GM12878 (cell line): ENCODE results near the gene DOCK1. TPM values are rescaled to one million over a fixed set of nuclear protein-coding genes. Genes with fewer than 3 reads are reported as not detected.

Experiments
- ATAC-seq: fragments of 200-7000 bp; cut with Tn5 transposase; 3 replicates; pipeline ENCODE4 v1.9.1; 2020; ENCODE audit warnings: mild to moderate bottlenecking, moderate library complexity
- BruUV-seq: library from RNA; stranded (reverse); fragments of 400-500 nt; replicated peaks from 2 replicates; lab custom pipeline; 2021; lab: Mats Ljungman, UMichigan
- CTCF ChIA-PET: fragments of 300-600 bp; sonication (Branson Sonifier 250); formaldehyde crosslinking; extraction: SDS; loops from one replicate; lab custom pipeline; 2021; ENCODE audit warnings: inconsistent platforms; lab: Yijun Ruan, JAX
- POLR2A ChIA-PET: fragments of 350-600 bp; formaldehyde crosslinking; extraction: SDS; loops from one replicate; lab custom pipeline; 2021; ENCODE audit warnings: inconsistent platforms; lab: Charles Lee
- RAD21 ChIA-PET: fragments of 300-600 bp; sonication (Branson Sonifier 250); formaldehyde crosslinking; loops from one replicate; lab custom pipeline; 2023; ENCODE audit warnings: antibody characterized with exemption; ENCODE audit not compliant: unreplicated experiment; lab: Charles Lee
- SMC1A ChIA-PET: fragments of 300-600 bp; sonication (Branson Sonifier 250); formaldehyde crosslinking; loops from one replicate; lab custom pipeline; 2023; ENCODE audit not compliant: unreplicated experiment, uncharacterized antibody; lab: Charles Lee
- DNase-seq: peaks from one replicate; pipeline ENCODE4 v3.0.0-alpha.2; 2011; ENCODE audit warnings: low read depth, low spot score
- FAIRE-seq: peaks from 3 replicates; lab custom pipeline; 2011; peaks lifted over from hg19 to GRCh38; lab: Jason Lieb, UNC
- H2AFZ ChIP-seq: 2 replicates; pipeline ENCODE4 v1.6.0; 2011; ENCODE audit warnings: low read depth, low read length, control low read depth; ENCODE audit not compliant: control insufficient read depth
- H3K27ac ChIP-seq: 2 replicates; pipeline ENCODE4 v1.5.1; 2011; ENCODE audit warnings: control low read depth; ENCODE audit not compliant: control insufficient read depth, insufficient read depth
- H3K27me3 ChIP-seq, 2 experiments: replicated peaks in 1 of 2; 2 replicates each; pipeline versions ENCODE4 v1.6.0 to v1.6.1; 2011; ENCODE audit warnings: low read length in 1 of 2; ENCODE audit not compliant: control insufficient read depth in 2 of 2, insufficient read depth in 2 of 2
- H3K36me3 ChIP-seq, 2 experiments: 2 replicates each; pipeline ENCODE4 v1.5.1; 2011; ENCODE audit warnings: low read length in 1 of 2; ENCODE audit not compliant: control insufficient read depth in 2 of 2, insufficient read depth in 2 of 2
- H3K4me1 ChIP-seq: 2 replicates; pipeline ENCODE4 v1.6.1; 2011; ENCODE audit warnings: mild to moderate bottlenecking, low read length, moderate library complexity, mixed read lengths; ENCODE audit not compliant: control insufficient read depth, insufficient read depth
- H3K4me2 ChIP-seq: 2 replicates; pipeline ENCODE4 v1.6.0; 2011; ENCODE audit warnings: control low read depth; ENCODE audit not compliant: control insufficient read depth, insufficient read depth
- H3K4me3 ChIP-seq: fragments of 200-600 bp; sonication (generic); 2 replicates; pipeline ENCODE4 v1.5.1; 2016
- H3K79me2 ChIP-seq: 2 replicates; pipeline ENCODE4 v1.6.0; 2011; ENCODE audit warnings: low read length; ENCODE audit not compliant: control insufficient read depth, insufficient read depth
- H3K9ac ChIP-seq: 2 replicates; pipeline ENCODE4 v1.8.0; 2011; ENCODE audit warnings: low read length, control low read depth, mixed read lengths; ENCODE audit not compliant: control insufficient read depth, insufficient read depth
- H3K9me3 ChIP-seq: replicated peaks from 3 replicates; pipeline ENCODE4 v1.5.1; 2011; ENCODE audit warnings: mild to moderate bottlenecking, low read length; ENCODE audit not compliant: control insufficient read depth, insufficient read depth
- H4K20me1 ChIP-seq: 2 replicates; pipeline ENCODE4 v1.6.0; 2011; ENCODE audit not compliant: control insufficient read depth, insufficient read depth
- BCL11A ChIP-seq: IDR thresholded peaks from 2 replicates; pipeline ENCODE4 v1.6.1; 2011; ENCODE audit warnings: low read depth, low read length
- CBX3 ChIP-seq: fragments of 200-600 bp; sonication (generic); IDR thresholded peaks from 2 replicates; pipeline ENCODE4 v1.6.1; 2016; ENCODE audit warnings: low read depth, borderline replicate concordance
- CBX5 ChIP-seq: sonication (generic); IDR thresholded peaks from 2 replicates; pipeline ENCODE4 v1.6.1; 2016; ENCODE audit warnings: low read depth, moderate library complexity, mild to moderate bottlenecking, inconsistent platforms
- HDAC2 ChIP-seq: fragments of 200-600 bp; sonication (generic); IDR thresholded peaks from 2 replicates; pipeline ENCODE4 v1.6.1; 2017
- IKZF1 ChIP-seq: fragments of 450-650 bp; conservative IDR thresholded peaks from 2 replicates; pipeline ENCODE4 v1.6.1; 2017; ENCODE audit warnings: antibody characterized with exemption, mild to moderate bottlenecking
- MTA2 ChIP-seq: fragments of 450-650 bp; IDR thresholded peaks from 2 replicates; pipeline ENCODE4 v1.6.1; 2016; ENCODE audit warnings: low read depth, mild to moderate bottlenecking, moderate library complexity
- NFXL1 ChIP-seq: fragments of 450-650 bp; IDR thresholded peaks from 2 replicates; pipeline ENCODE4 v1.6.1; 2017; ENCODE audit warnings: antibody characterized with exemption, mild to moderate bottlenecking, borderline replicate concordance
- NRF1 ChIP-seq: conservative IDR thresholded peaks from 2 replicates; pipeline ENCODE4 v1.6.1; 2011; ENCODE audit warnings: mild to moderate bottlenecking, low read depth, low read length, improper control_type of control experiment
- POLR2AphosphoS2 ChIP-seq: IDR thresholded peaks from 2 replicates; pipeline ENCODE4 v1.6.1; 2011; ENCODE audit warnings: low read depth, mild to moderate bottlenecking, low read length, improper control_type of control experiment, moderate library complexity
- RFX5 ChIP-seq: IDR thresholded peaks from 2 replicates; pipeline ENCODE4 v1.6.1; 2011; ENCODE audit warnings: low read depth, low read length, improper control_type of control experiment
- TCF12 ChIP-seq: IDR thresholded peaks from 2 replicates; pipeline ENCODE4 v1.6.1; 2011; ENCODE audit warnings: low read depth, mild to moderate bottlenecking, low read length
- ZNF207 ChIP-seq: fragments of 450-650 bp; IDR thresholded peaks from 2 replicates; pipeline ENCODE4 v1.6.1; 2014; ENCODE audit warnings: antibody characterized with exemption, mild to moderate bottlenecking, borderline replicate concordance
- ZNF217 ChIP-seq: fragments of 450-650 bp; IDR thresholded peaks from 2 replicates; pipeline ENCODE4 v1.6.1; 2017; ENCODE audit warnings: antibody characterized with exemption, mild to moderate bottlenecking
- ZNF384 ChIP-seq: IDR thresholded peaks from 2 replicates; pipeline ENCODE4 v1.6.1; 2012; ENCODE audit warnings: low read depth, mild to moderate bottlenecking, low read length, improper control_type of control experiment, borderline replicate concordance
- WGBS: methylation state at CpG from one replicate; pipeline ENCODE4 v1.1.6; 2016; ENCODE audit warnings: low lambda C conversion rate; ENCODE audit not compliant: insufficient replicate concordance, insufficient coverage; ENCODE audit errors: missing lambda C conversion rate; 5-methylcytosine and 5-hydroxymethylcytosine counted together
- in situ Hi-C: fragments of 300-500 bp; cut with MboI; formaldehyde crosslinking; loops from 9 replicates; pipeline ENCODE4 v1.14.3; 2018; ENCODE audit warnings: mixed read lengths
- intact Hi-C: fragments of 100-400 bp; cut with micrococcal nuclease; formaldehyde crosslinking; loops from one replicate; pipeline ENCODE4 v1.14.2; 2022; ENCODE audit not compliant: unreplicated experiment
- polyA plus RNA-seq, 11 experiments: library from polyadenylated mRNA; depleted of rRNA in 4 of 11; unstranded in 6 of 11; stranded (reverse) in 5 of 11; fragments of >200 nt; fragmentation: Nextera tagmentation in 4 of 11; fragmentation: Illumina TruSeq in 1 of 11; extraction: Ambion mirVana in 4 of 11; extraction: Trizol in 1 of 11; gene quantifications; 1 replicate in 1 of 11; 2 replicates in 10 of 11; pipeline versions ENCODE4 v1.2.1 to v1.2.3, GENCODE V29; 2011 to 2016; ENCODE audit warnings: inconsistent platforms in 2 of 11, missing spikeins in 2 of 11, low read depth in 1 of 11
- total RNA-seq, 4 experiments: library from RNA; depleted of rRNA in 3 of 4; stranded (reverse); fragments of >200 nt in 3 of 4; fragmentation: Illumina TruSeq in 1 of 4; extraction: Trizol in 1 of 4; gene quantifications; 2 replicates each; pipeline versions ENCODE4 v1.2.1 to v1.2.3, GENCODE V29; 2013 to 2021
- TF ChIP-seq, protein P1 (sequence below): fragments of 450-650 bp; IDR thresholded peaks from 2 replicates; pipeline ENCODE4 v1.6.1; 2016; ENCODE audit warnings: mild to moderate bottlenecking, moderate library complexity, borderline replicate concordance
- TF ChIP-seq, protein P2 (sequence below): IDR thresholded peaks from 2 replicates; pipeline ENCODE4 v1.6.1; 2012; ENCODE audit warnings: mild to moderate bottlenecking, low read depth, low read length

The DOCK1 gene
- total and polyA plus RNA-seq, 10 of the 15 experiments (the other 5 are each of a cell fraction or from before 2014, with no cell fraction given): 0.05 to 0.18 TPM; not detected in 8

- Histone ChIP-seq H3K9me3 (no peaks in the 10 kb centered on the region; the same call in 2 of the 3 replicates), H3K36me3 (no peaks in the 10 kb centered on the region), H3K27me3 (no peaks in the 10 kb centered on the region), H3K4me2 (no peak overlapping the region), H2AFZ (no peak overlapping the region), H3K79me2 (no peaks in the 10 kb centered on the region), H4K20me1 (no peaks in the 10 kb centered on the region), H3K4me1 (no peaks in the 10 kb centered on the region)
- no peak for FAIRE-seq
- intact Hi-C loops: no loop called here
- 36% methylated on average over 5 of the region's 5 CpGs for WGBS
- no peak for DNase-seq
- ChIA-PET CTCF (no interaction called here), POLR2A (no interaction called here), SMC1A (no interaction called here)
- BruUV-seq: no TSS peak
- TF ChIP-seq NFXL1: no peak
- TF ChIP-seq ZNF217: no peak
- no peak for TF ChIP-seq CBX3
- TF ChIP-seq, protein P1, sequence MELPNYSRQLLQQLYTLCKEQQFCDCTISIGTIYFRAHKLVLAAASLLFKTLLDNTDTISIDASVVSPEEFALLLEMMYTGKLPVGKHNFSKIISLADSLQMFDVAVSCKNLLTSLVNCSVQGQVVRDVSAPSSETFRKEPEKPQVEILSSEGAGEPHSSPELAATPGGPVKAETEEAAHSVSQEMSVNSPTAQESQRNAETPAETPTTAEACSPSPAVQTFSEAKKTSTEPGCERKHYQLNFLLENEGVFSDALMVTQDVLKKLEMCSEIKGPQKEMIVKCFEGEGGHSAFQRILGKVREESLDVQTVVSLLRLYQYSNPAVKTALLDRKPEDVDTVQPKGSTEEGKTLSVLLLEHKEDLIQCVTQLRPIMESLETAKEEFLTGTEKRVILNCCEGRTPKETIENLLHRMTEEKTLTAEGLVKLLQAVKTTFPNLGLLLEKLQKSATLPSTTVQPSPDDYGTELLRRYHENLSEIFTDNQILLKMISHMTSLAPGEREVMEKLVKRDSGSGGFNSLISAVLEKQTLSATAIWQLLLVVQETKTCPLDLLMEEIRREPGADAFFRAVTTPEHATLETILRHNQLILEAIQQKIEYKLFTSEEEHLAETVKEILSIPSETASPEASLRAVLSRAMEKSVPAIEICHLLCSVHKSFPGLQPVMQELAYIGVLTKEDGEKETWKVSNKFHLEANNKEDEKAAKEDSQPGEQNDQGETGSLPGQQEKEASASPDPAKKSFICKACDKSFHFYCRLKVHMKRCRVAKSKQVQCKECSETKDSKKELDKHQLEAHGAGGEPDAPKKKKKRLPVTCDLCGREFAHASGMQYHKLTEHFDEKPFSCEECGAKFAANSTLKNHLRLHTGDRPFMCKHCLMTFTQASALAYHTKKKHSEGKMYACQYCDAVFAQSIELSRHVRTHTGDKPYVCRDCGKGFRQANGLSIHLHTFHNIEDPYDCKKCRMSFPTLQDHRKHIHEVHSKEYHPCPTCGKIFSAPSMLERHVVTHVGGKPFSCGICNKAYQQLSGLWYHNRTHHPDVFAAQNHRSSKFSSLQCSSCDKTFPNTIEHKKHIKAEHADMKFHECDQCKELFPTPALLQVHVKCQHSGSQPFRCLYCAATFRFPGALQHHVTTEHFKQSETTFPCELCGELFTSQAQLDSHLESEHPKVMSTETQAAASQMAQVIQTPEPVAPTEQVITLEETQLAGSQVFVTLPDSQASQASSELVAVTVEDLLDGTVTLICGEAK: no peak
- no peak for TF ChIP-seq HDAC2
- no peak for TF ChIP-seq RFX5
- TF ChIP-seq, protein P2, sequence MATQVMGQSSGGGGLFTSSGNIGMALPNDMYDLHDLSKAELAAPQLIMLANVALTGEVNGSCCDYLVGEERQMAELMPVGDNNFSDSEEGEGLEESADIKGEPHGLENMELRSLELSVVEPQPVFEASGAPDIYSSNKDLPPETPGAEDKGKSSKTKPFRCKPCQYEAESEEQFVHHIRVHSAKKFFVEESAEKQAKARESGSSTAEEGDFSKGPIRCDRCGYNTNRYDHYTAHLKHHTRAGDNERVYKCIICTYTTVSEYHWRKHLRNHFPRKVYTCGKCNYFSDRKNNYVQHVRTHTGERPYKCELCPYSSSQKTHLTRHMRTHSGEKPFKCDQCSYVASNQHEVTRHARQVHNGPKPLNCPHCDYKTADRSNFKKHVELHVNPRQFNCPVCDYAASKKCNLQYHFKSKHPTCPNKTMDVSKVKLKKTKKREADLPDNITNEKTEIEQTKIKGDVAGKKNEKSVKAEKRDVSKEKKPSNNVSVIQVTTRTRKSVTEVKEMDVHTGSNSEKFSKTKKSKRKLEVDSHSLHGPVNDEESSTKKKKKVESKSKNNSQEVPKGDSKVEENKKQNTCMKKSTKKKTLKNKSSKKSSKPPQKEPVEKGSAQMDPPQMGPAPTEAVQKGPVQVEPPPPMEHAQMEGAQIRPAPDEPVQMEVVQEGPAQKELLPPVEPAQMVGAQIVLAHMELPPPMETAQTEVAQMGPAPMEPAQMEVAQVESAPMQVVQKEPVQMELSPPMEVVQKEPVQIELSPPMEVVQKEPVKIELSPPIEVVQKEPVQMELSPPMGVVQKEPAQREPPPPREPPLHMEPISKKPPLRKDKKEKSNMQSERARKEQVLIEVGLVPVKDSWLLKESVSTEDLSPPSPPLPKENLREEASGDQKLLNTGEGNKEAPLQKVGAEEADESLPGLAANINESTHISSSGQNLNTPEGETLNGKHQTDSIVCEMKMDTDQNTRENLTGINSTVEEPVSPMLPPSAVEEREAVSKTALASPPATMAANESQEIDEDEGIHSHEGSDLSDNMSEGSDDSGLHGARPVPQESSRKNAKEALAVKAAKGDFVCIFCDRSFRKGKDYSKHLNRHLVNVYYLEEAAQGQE: no peak
- TF ChIP-seq ZNF384: no peak
- TF ChIP-seq BCL11A: no peak
- no peak for TF ChIP-seq NRF1
- no peak for TF ChIP-seq CBX5
- no peak for TF ChIP-seq POLR2AphosphoS2
- no peak for TF ChIP-seq ZNF207
- TF ChIP-seq MTA2: no peak
- no peak for TF ChIP-seq TCF12
- TF ChIP-seq IKZF1: no peak
- TF ChIP-seq, all 136 proteins: peak for 0
- no peak for ATAC-seq
- Histone ChIP-seq H3K27ac (no peak overlapping the region), H3K4me3 (no peak overlapping the region), H3K9ac (no peak overlapping the region)
- in situ Hi-C loops: no loop called here
- RAD21 ChIA-PET: no interaction called here
Observed at GRCh38 chr10:126880926-126881325, 24.3 kb upstream of the DOCK1 start.
